ENCODE measurements around the gene LIN54.

LIN54 gene

DNA sequence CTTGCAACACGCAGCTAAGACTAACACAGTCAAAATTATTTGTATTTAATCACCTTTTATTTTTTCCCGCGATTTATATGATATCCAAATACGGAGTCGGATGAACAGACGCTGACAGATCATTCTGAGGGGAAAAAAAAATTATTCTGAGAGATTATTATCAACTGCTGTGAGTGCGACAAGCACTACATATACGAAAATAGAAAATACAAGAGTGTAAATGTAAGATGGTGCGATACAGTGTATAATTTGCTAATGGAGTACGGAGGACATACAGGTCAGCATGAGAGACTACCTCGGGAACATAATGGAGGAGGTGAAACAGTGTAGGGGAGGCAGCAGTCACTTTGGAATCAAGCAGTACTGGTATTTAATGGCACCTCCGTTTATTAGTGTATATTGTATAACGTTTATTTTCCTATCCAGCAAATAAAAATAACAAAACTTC lies 2.8 kb upstream of the LIN54 start:
- TF ChIP-seq, protein P1, sequence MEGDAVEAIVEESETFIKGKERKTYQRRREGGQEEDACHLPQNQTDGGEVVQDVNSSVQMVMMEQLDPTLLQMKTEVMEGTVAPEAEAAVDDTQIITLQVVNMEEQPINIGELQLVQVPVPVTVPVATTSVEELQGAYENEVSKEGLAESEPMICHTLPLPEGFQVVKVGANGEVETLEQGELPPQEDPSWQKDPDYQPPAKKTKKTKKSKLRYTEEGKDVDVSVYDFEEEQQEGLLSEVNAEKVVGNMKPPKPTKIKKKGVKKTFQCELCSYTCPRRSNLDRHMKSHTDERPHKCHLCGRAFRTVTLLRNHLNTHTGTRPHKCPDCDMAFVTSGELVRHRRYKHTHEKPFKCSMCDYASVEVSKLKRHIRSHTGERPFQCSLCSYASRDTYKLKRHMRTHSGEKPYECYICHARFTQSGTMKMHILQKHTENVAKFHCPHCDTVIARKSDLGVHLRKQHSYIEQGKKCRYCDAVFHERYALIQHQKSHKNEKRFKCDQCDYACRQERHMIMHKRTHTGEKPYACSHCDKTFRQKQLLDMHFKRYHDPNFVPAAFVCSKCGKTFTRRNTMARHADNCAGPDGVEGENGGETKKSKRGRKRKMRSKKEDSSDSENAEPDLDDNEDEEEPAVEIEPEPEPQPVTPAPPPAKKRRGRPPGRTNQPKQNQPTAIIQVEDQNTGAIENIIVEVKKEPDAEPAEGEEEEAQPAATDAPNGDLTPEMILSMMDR (IDR thresholded peaks at IDR 0.05; ENCODE audit: insufficient read depth, low read length, missing control alignments) = no peak
- ChIA-PET POLR2A (interaction anchor here (1.1 to 1.2 kb wide), 2 partner anchors 22 to 584 kb away, joined by 4 to 11 read pairs; partner anchors contain the start of genes COPS4 and HNRNPDL), CTCF (interaction anchor here (0.6 to 1.2 kb wide), 6 partner anchors 14 to 270 kb away, joined by 3 to 6 read pairs (median 3); partner anchors contain the start of gene COPS4)
- peak overlapping the region; percentile 76 for H3K4me3 ChIP-seq (ENCODE audit: low read depth, low read length)
- DNase-seq (ENCODE audit: low read depth, low spot score) = no peak

DNA sequence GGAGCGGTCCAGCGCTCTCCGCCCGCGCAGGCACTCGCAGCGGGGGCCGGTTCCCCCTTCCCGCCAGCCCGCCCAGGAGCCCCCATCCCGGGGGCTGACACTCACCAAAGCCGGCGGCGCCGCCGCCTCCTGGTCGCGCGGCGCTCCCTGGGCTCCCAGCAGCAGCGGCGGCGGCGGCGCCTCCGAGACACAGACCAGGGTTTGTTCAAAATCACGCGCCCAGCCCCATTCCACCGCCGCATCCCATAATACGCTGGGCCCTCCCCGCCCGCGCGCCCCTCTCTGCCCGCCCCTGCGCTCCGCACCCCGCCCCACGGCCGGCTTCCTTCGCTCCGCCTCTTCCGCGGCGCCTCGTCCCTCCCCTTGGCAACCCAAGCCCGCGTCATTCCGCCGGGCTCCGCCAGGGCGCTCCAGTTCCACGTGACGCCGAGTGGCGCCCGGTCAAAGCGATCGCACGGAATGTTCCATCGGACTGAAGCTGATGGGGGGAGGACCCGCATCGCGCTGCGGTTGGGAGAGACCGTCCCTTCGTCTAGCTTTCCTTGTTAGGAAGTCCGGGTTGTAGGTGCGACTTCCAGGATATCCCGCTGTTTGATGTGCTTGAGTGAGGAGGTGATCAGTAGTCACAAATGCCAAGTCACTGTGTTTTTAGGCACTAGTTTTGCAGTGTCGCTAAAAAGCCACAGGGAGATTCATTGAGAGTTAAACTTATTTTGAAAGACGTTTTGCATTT lies 2.2 kb upstream of the LIN54 start:
- ChIA-PET CTCF (interaction anchor here (0.6 to 3.4 kb wide), 7 partner anchors 14 to 271 kb away, joined by 3 to 8 read pairs (median 3); partner anchors contain the start of gene COPS4), POLR2A (interaction anchor here (1.1 to 1.2 kb wide), 2 partner anchors 22 to 583 kb away, joined by 4 to 11 read pairs; partner anchors contain the start of genes COPS4 and HNRNPDL)
- TF ChIP-seq, protein P1 (IDR thresholded peaks at IDR 0.05; ENCODE audit: insufficient read depth, low read length, missing control alignments) = peak; percentile 67
- DNase-seq (ENCODE audit: low read depth, low spot score) = peak; percentile 79
- peak overlapping the region; percentile 76 for H3K4me3 ChIP-seq (ENCODE audit: low read depth, low read length)

DNA sequence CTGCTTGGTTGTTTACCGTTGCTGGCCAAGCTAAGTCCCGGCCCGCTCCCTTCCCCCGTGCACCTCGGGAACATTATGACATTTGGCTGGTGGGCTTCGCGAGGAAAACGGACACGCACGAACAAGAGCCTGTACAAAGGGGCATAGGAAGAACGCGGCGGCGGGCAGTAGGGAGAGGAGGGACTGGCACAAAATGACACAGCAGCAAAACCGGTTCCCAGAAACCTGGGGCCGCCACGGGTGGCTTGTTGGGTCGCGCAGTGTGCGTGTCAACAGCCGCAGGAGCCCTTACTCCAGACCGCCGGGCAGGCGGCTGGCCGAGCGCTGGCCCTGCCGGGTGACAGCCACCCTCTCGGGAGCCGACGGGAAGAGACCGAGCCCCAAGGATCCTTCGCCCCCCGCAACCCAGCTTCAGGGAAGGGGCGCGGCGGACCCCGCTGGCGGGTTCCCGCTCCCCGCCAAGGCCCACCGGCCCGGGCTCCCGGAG lies 1.6 kb upstream of the LIN54 start:
- peak overlapping the region; percentile 75 for H3K4me3 ChIP-seq (ENCODE audit: low read depth, low read length)
- ChIA-PET CTCF (interaction anchor here (1.1 to 3.4 kb wide), 5 partner anchors 23 to 270 kb away, joined by 3 to 10 read pairs (median 8); partner anchors contain the start of gene COPS4), POLR2A (interaction anchor here (0.7 to 2.3 kb wide), 5 partner anchors 23 to 583 kb away, joined by 3 to 13 read pairs (median 10); partner anchors contain the start of genes COPS4, HNRNPDL and THAP9)
- TF ChIP-seq, protein P1 (IDR thresholded peaks at IDR 0.05; ENCODE audit: insufficient read depth, low read length, missing control alignments) = no peak
- no peak for DNase-seq (ENCODE audit: low read depth, low spot score)

DNA sequence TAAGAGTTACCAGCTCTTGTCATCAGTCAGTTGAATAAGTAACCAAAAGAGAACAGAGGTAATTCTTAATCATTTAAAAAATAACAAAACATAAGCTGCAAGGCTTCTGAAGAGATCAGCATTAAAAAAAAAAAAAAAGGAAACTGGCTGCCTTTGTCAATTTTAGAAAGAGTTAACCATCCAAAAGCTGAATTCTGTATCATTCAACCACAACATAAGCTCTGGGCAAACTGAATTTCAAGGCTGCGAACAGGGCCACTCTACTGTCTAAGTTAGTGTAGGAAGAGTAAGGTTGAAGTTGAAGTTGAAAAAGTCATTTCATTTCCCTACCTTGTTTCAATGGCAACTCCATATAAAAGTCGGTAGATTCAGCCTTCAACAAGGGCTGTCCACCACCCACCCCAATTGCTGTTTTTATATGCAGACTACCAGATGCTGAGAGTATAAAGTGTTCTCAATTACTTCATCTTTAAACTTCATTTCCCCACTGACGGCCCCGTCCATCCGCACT lies 1.1 kb upstream of the LIN54 start:
- CTCF ChIA-PET = interaction anchor here (0.6 to 3.4 kb wide), 8 partner anchors 23 to 583 kb away, joined by 3 to 10 read pairs (median 4); partner anchors contain the start of gene COPS4
- H3K4me3 ChIP-seq (ENCODE audit: low read depth, low read length) = peak overlapping the region; percentile 75
- POLR2A ChIA-PET = interaction anchor here (0.7 to 2.3 kb wide), 4 partner anchors 23 to 123 kb away, joined by 3 to 13 read pairs (median 6); partner anchors contain the start of genes COPS4 and THAP9
- TF ChIP-seq, protein P1 (IDR thresholded peaks at IDR 0.05; ENCODE audit: insufficient read depth, low read length, missing control alignments) = no peak
- no peak for DNase-seq (ENCODE audit: low read depth, low spot score)

DNA sequence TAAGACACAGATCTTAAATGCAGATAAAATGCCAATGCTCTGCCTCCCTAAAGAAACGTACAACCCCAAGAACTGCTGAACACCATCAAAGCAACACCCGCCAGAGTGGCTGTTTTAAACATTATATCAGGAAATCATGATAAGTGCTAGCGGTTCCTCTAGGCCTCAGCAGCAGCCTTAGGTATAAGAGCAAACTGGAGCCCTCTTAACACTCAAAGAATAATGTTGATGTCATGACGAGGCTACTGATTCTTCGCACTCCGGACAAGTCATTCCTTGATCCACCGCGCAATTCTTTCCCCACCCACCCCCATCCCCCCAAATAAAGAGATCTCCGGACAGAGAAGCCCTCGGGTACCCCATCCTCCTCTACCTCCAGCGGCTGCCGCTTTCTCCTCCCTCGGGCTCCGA lies 507 bp downstream of the LIN54 start:
- DNase-seq (ENCODE audit: low read depth, low spot score) = no peak

More for the DNA sequence above, 507 bp downstream of the LIN54 start:
- TF ChIP-seq, protein P1 (IDR thresholded peaks at IDR 0.05; ENCODE audit: insufficient read depth, low read length, missing control alignments) = no peak
- H3K4me3 ChIP-seq (ENCODE audit: low read depth, low read length) = peak overlapping the region; percentile 75
- POLR2A ChIA-PET = interaction anchor here (0.6 to 2.3 kb wide), 2 partner anchors 34 to 110 kb away, joined by 3 to 13 read pairs; partner anchors contain the start of gene THAP9
- CTCF ChIA-PET = interaction anchor here (2.2 to 3.4 kb wide), 2 partner anchors 111 to 272 kb away, joined by 8 to 10 read pairs; no protein-coding TSS in a partner anchor
